ENCODE results near the gene POU6F2. TPM values are rescaled to one million over a fixed set of nuclear protein-coding genes. Genes with fewer than 3 reads are reported as not detected.

Gene POU6F2
- total RNA-seq, 1 experiment from 2014 or later = not detected

DNA sequence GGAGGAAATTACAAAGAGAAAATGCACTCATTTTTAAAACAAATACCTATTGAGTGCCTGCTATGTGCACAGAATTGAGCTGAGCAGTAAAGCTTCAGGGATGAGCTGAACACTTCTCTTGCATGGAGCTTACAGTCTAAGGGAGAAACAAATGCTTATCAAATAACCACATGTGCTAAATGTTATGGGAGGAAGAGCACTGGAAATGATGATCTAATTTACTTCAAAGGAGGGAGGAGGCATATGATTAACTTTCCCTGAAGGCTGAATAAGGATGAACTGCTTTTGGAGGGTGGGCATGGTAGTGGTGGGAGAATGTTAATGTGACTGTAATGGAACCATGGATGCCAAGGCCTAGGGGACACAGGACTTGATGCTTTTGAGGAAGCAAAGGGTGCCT is 168.2 kb downstream of the POU6F2 start:
- ChIA-PET POLR2A (ENCODE audit: unreplicated experiment) (no interaction called here), CTCF (no interaction called here)
- TF ChIP-seq EZH2phosphoT487 (IDR thresholded peaks at IDR 0.05; ENCODE audit: borderline replicate concordance, low read length) = no peak
- TF ChIP-seq EZH2 (IDR thresholded peaks at IDR 0.05; ENCODE audit: low read length, unreplicated experiment) = no peak
- TF ChIP-seq, protein P1, sequence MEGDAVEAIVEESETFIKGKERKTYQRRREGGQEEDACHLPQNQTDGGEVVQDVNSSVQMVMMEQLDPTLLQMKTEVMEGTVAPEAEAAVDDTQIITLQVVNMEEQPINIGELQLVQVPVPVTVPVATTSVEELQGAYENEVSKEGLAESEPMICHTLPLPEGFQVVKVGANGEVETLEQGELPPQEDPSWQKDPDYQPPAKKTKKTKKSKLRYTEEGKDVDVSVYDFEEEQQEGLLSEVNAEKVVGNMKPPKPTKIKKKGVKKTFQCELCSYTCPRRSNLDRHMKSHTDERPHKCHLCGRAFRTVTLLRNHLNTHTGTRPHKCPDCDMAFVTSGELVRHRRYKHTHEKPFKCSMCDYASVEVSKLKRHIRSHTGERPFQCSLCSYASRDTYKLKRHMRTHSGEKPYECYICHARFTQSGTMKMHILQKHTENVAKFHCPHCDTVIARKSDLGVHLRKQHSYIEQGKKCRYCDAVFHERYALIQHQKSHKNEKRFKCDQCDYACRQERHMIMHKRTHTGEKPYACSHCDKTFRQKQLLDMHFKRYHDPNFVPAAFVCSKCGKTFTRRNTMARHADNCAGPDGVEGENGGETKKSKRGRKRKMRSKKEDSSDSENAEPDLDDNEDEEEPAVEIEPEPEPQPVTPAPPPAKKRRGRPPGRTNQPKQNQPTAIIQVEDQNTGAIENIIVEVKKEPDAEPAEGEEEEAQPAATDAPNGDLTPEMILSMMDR (conservative IDR thresholded peaks at IDR 0.05; ENCODE audit: low read depth, low read length) = no peak
- Histone ChIP-seq H3K4me1 (ENCODE audit: insufficient read depth, low read length) (no peaks in the 10 kb centered on the region), H3K36me3 (ENCODE audit: low read depth, low read length) (no peaks in the 10 kb centered on the region), H3K27me3 (ENCODE audit: low read length) (peaks cover 25% of the 10 kb centered on the region; the same call in 1 of the 2 replicates), H3K9me3 (ENCODE audit: low read length) (no peaks in the 10 kb centered on the region), H3K4me3 (ENCODE audit: low read length) (no peak overlapping the region), H3K27ac (ENCODE audit: low read length) (no peak overlapping the region), H3F3A (ENCODE audit: low read length, unreplicated experiment) (no peaks in the 10 kb centered on the region), H3K9ac (ENCODE audit: low read length) (no peak overlapping the region), H4K20me1 (ENCODE audit: low read length) (no peaks in the 10 kb centered on the region), H3K79me2 (ENCODE audit: low read length) (no peaks in the 10 kb centered on the region), H3K4me2 (ENCODE audit: low read length) (no peak overlapping the region), H2AFZ (ENCODE audit: low read length) (no peak overlapping the region), H3K9me2 (replicated peaks; ENCODE audit: low read length) (no peaks in the 10 kb centered on the region)
- ATAC-seq (no peak), DNase-seq (no peak)
- BruUV-seq (replicated peaks) = no TSS peak
- intact Hi-C loops (cut with micrococcal nuclease) = no loop called here

DNA sequence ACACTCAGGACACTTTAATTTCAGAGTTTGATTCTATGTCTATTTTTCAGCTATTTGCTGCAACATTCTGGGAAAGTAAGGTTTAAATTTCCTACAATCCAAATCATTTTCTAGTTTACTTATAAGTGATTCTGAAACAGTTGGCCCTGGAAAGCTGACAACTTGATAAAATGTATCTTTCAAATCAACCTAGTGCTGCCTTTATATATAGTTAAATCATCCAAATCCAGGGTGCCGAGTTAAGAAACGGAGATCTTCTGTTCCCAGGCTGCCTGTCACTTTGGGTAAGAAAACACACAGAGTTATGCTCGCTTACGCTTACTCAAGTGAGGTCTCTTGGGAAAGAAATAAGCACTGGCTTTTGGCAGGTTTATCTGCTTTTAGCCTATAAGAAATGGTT is 175.0 kb downstream of the POU6F2 start:
- Histone ChIP-seq H3K36me3 (ENCODE audit: low read depth, low read length) (no peaks in the 10 kb centered on the region), H2AFZ (ENCODE audit: low read length) (no peak overlapping the region), H3K79me2 (ENCODE audit: low read length) (no peaks in the 10 kb centered on the region), H3K4me2 (ENCODE audit: low read length) (no peak overlapping the region), H3K27me3 (ENCODE audit: low read length) (peaks cover 41% of the 10 kb centered on the region), H3K27ac (ENCODE audit: low read length) (no peak overlapping the region), H3K9me2 (replicated peaks; ENCODE audit: low read length) (no peaks in the 10 kb centered on the region), H3K9ac (ENCODE audit: low read length) (no peak overlapping the region), H3F3A (ENCODE audit: low read length, unreplicated experiment) (no peaks in the 10 kb centered on the region), H3K4me1 (ENCODE audit: insufficient read depth, low read length) (no peaks in the 10 kb centered on the region), H3K4me3 (ENCODE audit: low read length) (no peak overlapping the region), H4K20me1 (ENCODE audit: low read length) (no peaks in the 10 kb centered on the region), H3K9me3 (ENCODE audit: low read length) (no peaks in the 10 kb centered on the region)
- DNase-seq = no peak
- TF ChIP-seq EZH2 (IDR thresholded peaks at IDR 0.05; ENCODE audit: low read length, unreplicated experiment) (no peak), EZH2phosphoT487 (IDR thresholded peaks at IDR 0.05; ENCODE audit: borderline replicate concordance, low read length) (no peak)
- TF ChIP-seq, protein P1 (conservative IDR thresholded peaks at IDR 0.05; ENCODE audit: low read depth, low read length) = no peak
- ChIA-PET CTCF (no interaction called here), POLR2A (ENCODE audit: unreplicated experiment) (no interaction called here)
- intact Hi-C loops (cut with micrococcal nuclease) = no loop called here
- no TSS peak for BruUV-seq (replicated peaks)
- no peak for ATAC-seq

DNA sequence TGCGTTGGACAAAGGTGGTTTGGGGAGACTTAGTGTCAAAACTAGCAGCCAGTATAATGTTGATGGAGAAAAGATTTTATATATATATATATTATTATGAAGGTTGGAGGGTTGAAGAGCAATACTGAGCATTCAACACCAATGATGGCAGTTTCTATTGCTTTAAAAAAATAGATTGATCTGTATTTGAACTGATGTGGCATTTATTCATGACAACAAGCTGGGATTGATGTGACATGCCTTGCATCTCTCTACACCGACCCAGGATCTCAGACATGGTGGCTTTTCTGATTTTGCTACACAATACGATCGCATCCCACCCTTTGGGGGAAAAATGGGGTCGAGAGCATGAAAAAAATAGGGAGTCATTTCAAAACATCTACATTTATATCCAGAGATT is 175.4 kb downstream of the POU6F2 start:
- Histone ChIP-seq H3K9me2 (replicated peaks; ENCODE audit: low read length) (no peaks in the 10 kb centered on the region), H3F3A (ENCODE audit: low read length, unreplicated experiment) (no peaks in the 10 kb centered on the region), H3K4me3 (ENCODE audit: low read length) (no peak overlapping the region), H3K27me3 (ENCODE audit: low read length) (peaks cover 45% of the 10 kb centered on the region), H3K79me2 (ENCODE audit: low read length) (no peaks in the 10 kb centered on the region), H3K9ac (ENCODE audit: low read length) (no peak overlapping the region), H3K36me3 (ENCODE audit: low read depth, low read length) (no peaks in the 10 kb centered on the region), H2AFZ (ENCODE audit: low read length) (no peak overlapping the region), H4K20me1 (ENCODE audit: low read length) (no peaks in the 10 kb centered on the region), H3K27ac (ENCODE audit: low read length) (no peak overlapping the region), H3K9me3 (ENCODE audit: low read length) (no peaks in the 10 kb centered on the region), H3K4me1 (ENCODE audit: insufficient read depth, low read length) (no peaks in the 10 kb centered on the region), H3K4me2 (ENCODE audit: low read length) (no peak overlapping the region)
- POLR2A ChIA-PET (ENCODE audit: unreplicated experiment) = no interaction called here
- ATAC-seq = no peak
- no peak for DNase-seq
- no TSS peak for BruUV-seq (replicated peaks)
- TF ChIP-seq, protein P1 (conservative IDR thresholded peaks at IDR 0.05; ENCODE audit: low read depth, low read length) = no peak
- TF ChIP-seq EZH2 (IDR thresholded peaks at IDR 0.05; ENCODE audit: low read length, unreplicated experiment) = no peak
- TF ChIP-seq EZH2phosphoT487 (IDR thresholded peaks at IDR 0.05; ENCODE audit: borderline replicate concordance, low read length) = no peak
- CTCF ChIA-PET = no interaction called here
- intact Hi-C loops (cut with micrococcal nuclease) = no loop called here

Data from PC-3 (cell line).